ENCODE data around the gene GBX2.

GRCh38 chr2:236176951-236177350, 8.8 kb upstream of the GBX2 start:
- TF ChIP-seq RCOR1 (conservative IDR thresholded peaks at IDR 0.05; ENCODE audit: low read depth, low read length) (no peak), CTCF (IDR thresholded peaks at IDR 0.05 in 2 of 3, conservative IDR thresholded peaks at IDR 0.05 in 1 of 3; ENCODE audit: control insufficient read depth in 2 of 3, extremely low read depth in 1 of 3, insufficient read depth in 1 of 3, low read depth in 3 of 3, low read length in 3 of 3) (no peak)

Measured in GM12878 (cell line).